ENCODE results near the gene GSTM2.
A peak's percentile ranks its signal among the peaks of the same experiment; 100 is the strongest.
"Not testable (repeated sequence)": the region's sequence is repeated elsewhere in the genome, so short reads cannot be mapped to it uniquely, and the experiment has no call there.

GSTM2 gene

GRCh38 chr1:109657970-109658369 lies 9.9 kb upstream of the GSTM2 start:
- H3K9me3 Mint-ChIP-seq: no peaks in the 10 kb centered on the region

GRCh38 chr1:109658533-109659042 lies 9.3 kb upstream of the GSTM2 start:
- peak overlapping the region; percentile 37 to 91 (median 65) for H3K27ac Mint-ChIP-seq
- no peaks in the 10 kb centered on the region for H3K9me3 Mint-ChIP-seq
- peak overlapping the region; percentile 62 to 82 (median 78) for H3K4me3 Mint-ChIP-seq
- TF ChIP-seq, protein P1, sequence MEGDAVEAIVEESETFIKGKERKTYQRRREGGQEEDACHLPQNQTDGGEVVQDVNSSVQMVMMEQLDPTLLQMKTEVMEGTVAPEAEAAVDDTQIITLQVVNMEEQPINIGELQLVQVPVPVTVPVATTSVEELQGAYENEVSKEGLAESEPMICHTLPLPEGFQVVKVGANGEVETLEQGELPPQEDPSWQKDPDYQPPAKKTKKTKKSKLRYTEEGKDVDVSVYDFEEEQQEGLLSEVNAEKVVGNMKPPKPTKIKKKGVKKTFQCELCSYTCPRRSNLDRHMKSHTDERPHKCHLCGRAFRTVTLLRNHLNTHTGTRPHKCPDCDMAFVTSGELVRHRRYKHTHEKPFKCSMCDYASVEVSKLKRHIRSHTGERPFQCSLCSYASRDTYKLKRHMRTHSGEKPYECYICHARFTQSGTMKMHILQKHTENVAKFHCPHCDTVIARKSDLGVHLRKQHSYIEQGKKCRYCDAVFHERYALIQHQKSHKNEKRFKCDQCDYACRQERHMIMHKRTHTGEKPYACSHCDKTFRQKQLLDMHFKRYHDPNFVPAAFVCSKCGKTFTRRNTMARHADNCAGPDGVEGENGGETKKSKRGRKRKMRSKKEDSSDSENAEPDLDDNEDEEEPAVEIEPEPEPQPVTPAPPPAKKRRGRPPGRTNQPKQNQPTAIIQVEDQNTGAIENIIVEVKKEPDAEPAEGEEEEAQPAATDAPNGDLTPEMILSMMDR (IDR thresholded peaks at IDR 0.05; ENCODE audit: unreplicated experiment in 3 of 3): no peak
- peaks cover 17% of the 10 kb centered on the region for H3K36me3 Mint-ChIP-seq (ENCODE audit: low read depth)
- peaks cover 8% of the 10 kb centered on the region for H3K27me3 Mint-ChIP-seq (ENCODE audit: low read depth)
- peaks cover 35% of the 10 kb centered on the region for H3K4me1 Mint-ChIP-seq

More at GRCh38 chr1:109657970-109658369, 9.9 kb upstream of the GSTM2 start:
- H3K36me3 Mint-ChIP-seq (ENCODE audit: low read depth): peaks cover 17% of the 10 kb centered on the region
- H3K27me3 Mint-ChIP-seq (ENCODE audit: low read depth): peaks cover 14% of the 10 kb centered on the region
- H3K4me1 Mint-ChIP-seq: peaks cover 41% of the 10 kb centered on the region
- TF ChIP-seq, protein P1 (IDR thresholded peaks at IDR 0.05; ENCODE audit: unreplicated experiment in 3 of 3): no peak
- peak overlapping the region in 1 of 3 experiments; percentile 9 for H3K27ac Mint-ChIP-seq
- peak overlapping the region; percentile 78 to 94 (median 82) for H3K4me3 Mint-ChIP-seq

DNA sequence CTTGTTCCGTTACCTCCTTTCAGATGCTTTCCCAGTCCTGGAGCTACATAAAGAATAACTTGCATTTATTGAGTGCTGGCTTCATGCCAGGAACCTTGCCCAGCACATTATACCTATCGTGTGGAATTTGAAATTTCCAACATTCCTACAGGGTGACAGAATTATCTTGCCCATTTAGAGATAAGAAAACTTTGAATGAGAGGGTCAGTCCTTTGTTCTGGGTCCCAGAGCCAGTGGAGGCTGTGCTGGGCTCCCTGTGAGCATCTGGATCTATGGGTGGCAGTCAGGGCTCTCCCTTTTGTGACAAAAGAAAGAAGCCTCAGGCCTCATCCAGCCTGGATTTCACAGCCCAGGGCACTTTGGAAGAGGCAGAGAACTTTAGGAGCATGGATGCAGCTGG lies 8.7 kb upstream of the GSTM2 start:
- H3K27ac Mint-ChIP-seq: peak overlapping the region; percentile 65 to 91 (median 82)
- H3K9me3 Mint-ChIP-seq: no peaks in the 10 kb centered on the region
- H3K27me3 Mint-ChIP-seq (ENCODE audit: low read depth): peaks cover 5% of the 10 kb centered on the region
- peaks cover 17% of the 10 kb centered on the region for H3K36me3 Mint-ChIP-seq (ENCODE audit: low read depth)
- TF ChIP-seq, protein P1 (IDR thresholded peaks at IDR 0.05; ENCODE audit: unreplicated experiment in 3 of 3): no peak
- H3K4me1 Mint-ChIP-seq: peaks cover 34% of the 10 kb centered on the region
- H3K4me3 Mint-ChIP-seq: peak overlapping the region; percentile 42 to 76 (median 66)

GRCh38 chr1:109659997-109660690 lies 7.7 kb upstream of the GSTM2 start:
- Mint-ChIP-seq H3K9me3 (no peaks in the 10 kb centered on the region), H3K27ac (peak overlapping the region; percentile 65 to 91 (median 82)), H3K4me3 (peak overlapping the region in 1 of 3 experiments; percentile 48), H3K27me3 (ENCODE audit: low read depth) (no peaks in the 10 kb centered on the region), H3K4me1 (peaks cover 24% of the 10 kb centered on the region), H3K36me3 (ENCODE audit: low read depth) (peaks cover 17% of the 10 kb centered on the region)
- TF ChIP-seq, protein P1 (IDR thresholded peaks at IDR 0.05; ENCODE audit: unreplicated experiment in 3 of 3): no peak

DNA sequence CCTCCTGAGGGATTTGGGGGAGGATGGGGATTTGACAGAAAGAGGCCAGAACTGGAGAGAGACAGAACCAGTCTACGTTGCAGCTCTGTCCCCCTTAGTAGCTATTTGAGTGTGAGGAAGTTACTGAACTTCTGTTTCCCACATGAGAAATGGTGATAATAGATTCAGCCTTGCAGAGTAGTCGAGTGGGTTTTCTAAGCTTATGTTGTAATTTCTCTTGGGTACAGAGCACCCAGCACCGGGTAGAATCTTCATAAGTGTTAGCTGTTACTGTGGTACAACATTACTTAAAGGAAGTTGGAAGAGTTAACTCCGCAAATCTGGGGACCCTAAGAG lies 7.2 kb upstream of the GSTM2 start:
- H3K27me3 Mint-ChIP-seq (ENCODE audit: low read depth); H3K4me3 Mint-ChIP-seq; H3K9me3 Mint-ChIP-seq: not testable (repeated sequence)
- peaks cover 21% of the 10 kb centered on the region for H3K36me3 Mint-ChIP-seq (ENCODE audit: low read depth)
- peak overlapping the region in 1 of 3 experiments; percentile 91 for H3K27ac Mint-ChIP-seq
- peaks cover 19% of the 10 kb centered on the region for H3K4me1 Mint-ChIP-seq

DNA sequence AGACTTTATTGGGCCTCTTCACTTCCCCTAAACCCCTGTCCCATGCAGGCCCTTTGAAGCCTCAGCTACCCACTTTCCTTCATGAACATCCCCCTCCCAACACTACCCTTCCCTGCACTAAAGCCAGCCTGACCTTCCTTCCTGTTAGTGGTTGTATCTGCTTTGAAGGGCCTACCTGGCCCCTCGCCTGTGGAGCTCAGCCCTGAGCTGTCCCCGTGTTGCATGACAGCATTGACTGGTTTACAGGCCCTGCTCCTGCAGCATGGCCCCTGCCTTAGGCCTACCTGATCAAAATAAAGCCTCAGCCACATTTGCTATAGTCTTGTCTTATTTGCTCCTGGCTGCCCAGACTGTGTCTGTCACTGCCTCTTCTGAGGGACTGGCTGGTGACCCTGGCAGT lies 6.5 kb upstream of the GSTM2 start:
- Mint-ChIP-seq H3K4me1 (peaks cover 15% of the 10 kb centered on the region), H3K9me3 (no peaks in the 10 kb centered on the region), H3K4me3 (no peak overlapping the region), H3K36me3 (ENCODE audit: low read depth) (peaks cover 23% of the 10 kb centered on the region), H3K27me3 (ENCODE audit: low read depth) (no peaks in the 10 kb centered on the region), H3K27ac (no peak overlapping the region)
- TF ChIP-seq, protein P1 (IDR thresholded peaks at IDR 0.05; ENCODE audit: unreplicated experiment in 3 of 3): no peak

All from nephron (organoid).